Kidney (tissue), 14 donors: ENCODE results near the gene ARMCX2. TPM values are rescaled to one million over a fixed set of nuclear protein-coding genes. Genes with fewer than 3 reads are reported as not detected.

Experiments
- DNase-seq, 5 donors: peaks; one replicate each; pipeline ENCODE4 v3.0.0-alpha.2; 2013 to 2020
- FAIRE-seq: peaks from 2 replicates; lab custom pipeline; 2012; peaks lifted over from hg19 to GRCh38; lab: Jason Lieb, UNC
- H3K27ac ChIP-seq, 2 donors: one replicate each; pipeline ENCODE4 v1.7.0; 2013; ENCODE audit warnings: low read depth in 2 of 2, low read length in 2 of 2, inconsistent platforms in 1 of 2
- H3K27me3 ChIP-seq: one replicate; pipeline ENCODE4 v1.7.1; 2013; ENCODE audit warnings: low read length, inconsistent platforms; ENCODE audit not compliant: control insufficient read depth, insufficient read depth
- H3K36me3 ChIP-seq, 3 donors: one replicate each; pipeline versions ENCODE4 v1.7.0 to v1.7.1; 2013; ENCODE audit warnings: low read length in 3 of 3, control low read depth in 1 of 3, inconsistent platforms in 1 of 3; ENCODE audit not compliant: insufficient read depth in 3 of 3, control insufficient read depth in 2 of 3
- H3K4me1 ChIP-seq, 3 donors: one replicate each; pipeline versions ENCODE4 v1.7.0 to v1.7.1; 2013; ENCODE audit warnings: low read length in 3 of 3, inconsistent platforms in 1 of 3, low read depth in 1 of 3; ENCODE audit not compliant: control insufficient read depth in 2 of 3, insufficient read depth in 2 of 3
- H3K4me3 ChIP-seq, 3 donors: one replicate each; pipeline versions ENCODE4 v1.7.0 to v1.8.1; 2013; ENCODE audit warnings: low read length in 3 of 3, control low read depth in 1 of 3, inconsistent platforms in 1 of 3
- H3K9ac ChIP-seq, 3 donors: one replicate each; pipeline versions ENCODE4 v1.7.0 to v1.7.1; 2013; ENCODE audit warnings: low read length in 3 of 3, control low read depth in 1 of 3, inconsistent platforms in 1 of 3
- H3K9me3 ChIP-seq, 3 donors: one replicate each; pipeline versions ENCODE4 v1.7.0 to v1.7.1; 2013; ENCODE audit warnings: low read length in 3 of 3, control low read depth in 1 of 3, inconsistent platforms in 1 of 3; ENCODE audit not compliant: control insufficient read depth in 2 of 3, insufficient read depth in 1 of 3
- intact Hi-C: fragments of 100-400 bp; cut with DNase I; formaldehyde crosslinking; loops from one replicate; pipeline ENCODE4 v1.11.1; 2022
- polyA plus RNA-seq: library from polyadenylated mRNA; stranded (reverse); fragments of 350-450 nt; fragmentation: Illumina TruSeq; extraction: RNeasy Lipid Tissue Mini Kit (QIAGEN cat#74804); gene quantifications from one replicate; pipeline ENCODE4 v1.2.3, GENCODE V29; 2014; ENCODE audit warnings: low read depth, low replicate concordance; ENCODE audit not compliant: insufficient read depth
- total RNA-seq: library from RNA; stranded (reverse); fragmentation: NEBNext Ultra II Directional; extraction: Animal tissue kit (Norgen Biotek cat#: 25700); gene quantifications from one replicate; pipeline ENCODE4 v1.2.1, GENCODE V29; 2021
- TF ChIP-seq, protein P1 (sequence below): IDR thresholded peaks from 3 replicates; pipeline ENCODE4 v1.5.1; 2012; ENCODE audit warnings: mild to moderate bottlenecking, moderate library complexity, borderline replicate concordance; ENCODE audit not compliant: insufficient read depth; ENCODE audit errors: extremely low read depth
- donor health status: control.
- donor health status: control.
- donor health status: control.
- donor health status: control.
- donor health status: control.
- donor health status: DM: yes; HTN: yes; CAD: no.
- donor health status: Normal renal cell carcinoma (clear cell type).

The ARMCX2 gene
- total and polyA plus RNA-seq, 2 donors from 2014 or later = 38.4 to 44.0 TPM

DNA sequence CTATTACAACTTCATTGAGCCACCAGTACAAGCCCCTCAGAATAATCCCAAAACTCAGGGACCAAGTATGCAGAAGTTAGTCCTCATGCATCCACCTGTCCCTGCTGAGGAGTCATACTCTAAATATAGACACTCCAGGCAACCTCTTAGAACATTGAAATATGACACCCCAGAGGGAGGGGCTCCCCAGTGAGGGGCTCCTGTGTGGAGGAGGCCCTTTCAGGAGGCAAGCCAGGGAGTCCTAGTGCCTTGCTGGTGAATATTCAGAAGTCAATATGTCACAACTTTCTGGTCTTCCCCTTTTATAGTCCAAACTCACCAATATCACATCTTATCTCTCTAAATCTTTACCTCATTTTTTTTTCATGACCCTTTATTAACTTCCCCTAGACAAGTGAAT lies 40.3 kb downstream of the ARMCX2 start:
- Histone ChIP-seq H3K4me3 (no peak overlapping the region), H3K27me3 (no peaks in the 10 kb centered on the region), H3K36me3 (no peaks in the 10 kb centered on the region), H3K9me3 (no peaks in the 10 kb centered on the region), H3K9ac (no peak overlapping the region), H3K4me1 (peaks cover 0 to 3% (median under 1%) of the 10 kb centered on the region in 3 donors), H3K27ac (no peak overlapping the region)
- TF ChIP-seq, protein P1, sequence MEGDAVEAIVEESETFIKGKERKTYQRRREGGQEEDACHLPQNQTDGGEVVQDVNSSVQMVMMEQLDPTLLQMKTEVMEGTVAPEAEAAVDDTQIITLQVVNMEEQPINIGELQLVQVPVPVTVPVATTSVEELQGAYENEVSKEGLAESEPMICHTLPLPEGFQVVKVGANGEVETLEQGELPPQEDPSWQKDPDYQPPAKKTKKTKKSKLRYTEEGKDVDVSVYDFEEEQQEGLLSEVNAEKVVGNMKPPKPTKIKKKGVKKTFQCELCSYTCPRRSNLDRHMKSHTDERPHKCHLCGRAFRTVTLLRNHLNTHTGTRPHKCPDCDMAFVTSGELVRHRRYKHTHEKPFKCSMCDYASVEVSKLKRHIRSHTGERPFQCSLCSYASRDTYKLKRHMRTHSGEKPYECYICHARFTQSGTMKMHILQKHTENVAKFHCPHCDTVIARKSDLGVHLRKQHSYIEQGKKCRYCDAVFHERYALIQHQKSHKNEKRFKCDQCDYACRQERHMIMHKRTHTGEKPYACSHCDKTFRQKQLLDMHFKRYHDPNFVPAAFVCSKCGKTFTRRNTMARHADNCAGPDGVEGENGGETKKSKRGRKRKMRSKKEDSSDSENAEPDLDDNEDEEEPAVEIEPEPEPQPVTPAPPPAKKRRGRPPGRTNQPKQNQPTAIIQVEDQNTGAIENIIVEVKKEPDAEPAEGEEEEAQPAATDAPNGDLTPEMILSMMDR = no peak
- intact Hi-C loops = no loop called here
- FAIRE-seq (no peak), DNase-seq (peak in 4 of 5 donors; percentile 49 to 75 (median 58))

DNA sequence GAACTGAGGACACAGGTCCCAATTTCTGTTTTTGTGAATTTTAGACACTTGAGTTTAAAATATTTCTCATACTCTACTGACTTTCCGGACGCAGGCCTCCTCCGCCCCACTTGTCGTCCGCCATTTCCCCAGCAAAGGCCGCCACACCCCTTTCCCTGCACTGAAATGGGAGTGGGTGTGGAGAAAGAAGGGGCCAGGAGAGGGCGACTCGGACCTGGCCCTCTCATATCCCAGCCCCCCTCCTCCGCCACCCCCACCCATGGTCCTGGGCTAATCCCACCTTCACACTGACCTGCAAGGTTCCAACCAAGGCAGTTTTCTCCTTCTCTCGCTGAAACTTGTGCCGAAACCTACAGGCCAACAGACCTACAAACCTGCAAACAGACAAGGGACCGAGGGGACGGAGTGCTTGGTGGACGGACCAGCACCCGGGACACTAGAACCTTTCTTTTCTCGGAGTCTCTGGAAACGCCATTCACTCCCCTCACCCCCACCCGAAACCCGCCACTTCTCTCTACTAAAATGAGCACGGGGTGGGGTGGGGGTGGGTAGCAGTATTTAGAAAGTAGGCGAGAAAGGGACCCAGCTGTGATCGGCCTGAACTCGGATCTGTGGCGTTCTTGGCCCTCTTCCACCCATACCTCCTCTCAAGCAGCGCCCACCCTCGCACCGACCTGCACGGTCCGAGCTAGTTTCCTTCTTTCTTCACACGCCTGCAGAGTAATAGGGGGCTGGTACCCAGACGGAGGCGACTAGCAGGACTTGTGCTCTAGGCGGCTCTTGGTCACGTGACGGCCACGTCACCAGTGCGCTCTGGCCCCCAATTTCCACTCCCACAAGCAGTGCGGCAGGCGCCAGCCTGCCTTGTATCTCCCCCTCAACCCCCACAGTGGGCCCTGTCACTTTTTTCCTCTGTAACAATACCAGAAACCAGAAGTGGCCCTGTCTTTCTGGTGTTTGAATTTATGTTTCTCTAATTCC lies 42.1 kb downstream of the ARMCX2 start, which contains the start of gene ARMCX6:
Gene ARMCX6 (minus strand): TSS at position 790 of the 981 bp plus-strand sequence. CDS start 1,380 bp downstream, outside the sequence.
- intact Hi-C loops = no loop called here
- H3K4me1 ChIP-seq = peaks cover 0 to 3% (median 0%) of the 10 kb centered on the region in 3 donors
- TF ChIP-seq, protein P1 = peak; percentile 15
- H3K9me3 ChIP-seq = no peaks in the 10 kb centered on the region
- peak within 1 kb of the TSS; percentile 73 to 74 for H3K27ac ChIP-seq
- H3K9ac ChIP-seq = peak within 1 kb of the TSS; percentile 73 to 85 (median 78)
- FAIRE-seq = no peak
- H3K36me3 ChIP-seq = no peaks in the 10 kb centered on the region
- peak; percentile 84 to 92 (median 88) for DNase-seq
- H3K27me3 ChIP-seq = no peaks in the 10 kb centered on the region
- H3K4me3 ChIP-seq = peak within 1 kb of the TSS; percentile 76 to 89 (median 86)

DNA sequence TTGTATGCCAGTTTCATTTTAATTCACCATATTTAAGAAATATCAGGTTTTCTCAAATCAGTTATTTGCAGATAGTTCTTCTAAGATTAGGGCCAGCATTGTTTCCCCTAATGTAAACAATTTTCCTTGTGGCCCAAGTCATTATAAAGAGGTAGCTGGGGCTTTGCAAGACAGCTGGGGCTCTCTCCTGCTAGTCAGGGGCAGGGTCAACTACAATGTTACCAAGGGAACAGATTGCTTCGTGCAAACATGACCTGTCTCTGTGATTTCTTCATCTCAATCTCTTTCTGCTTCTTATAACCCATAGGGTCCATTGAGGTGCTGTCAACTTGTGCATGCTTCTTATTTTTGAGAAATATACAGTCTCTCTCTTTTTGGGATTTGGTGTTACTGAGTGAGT lies 53.9 kb downstream of the ARMCX2 start:
- Histone ChIP-seq H3K27ac (no peak overlapping the region), H3K36me3 (no peaks in the 10 kb centered on the region), H3K4me1 (no peaks in the 10 kb centered on the region), H3K27me3 (no peaks in the 10 kb centered on the region), H3K9me3 (no peaks in the 10 kb centered on the region), H3K9ac (no peak overlapping the region), H3K4me3 (no peak overlapping the region)
- TF ChIP-seq, protein P1 = no peak
- DNase-seq (no peak), FAIRE-seq (no peak)
- intact Hi-C loops = no loop called here

Other genes starting within 250 kb of the ARMCX2 start
- 16.0 TPM for gene ARMCX4, start 174.4 kb downstream of the ARMCX2 start, total RNA-seq
- gene ARMCX4, start 174.4 kb downstream of the ARMCX2 start, polyA plus RNA-seq = 6.5 TPM
- gene ARMCX1, start 109.3 kb downstream of the ARMCX2 start, total RNA-seq = 15.6 TPM
- gene ARMCX1, start 109.3 kb downstream of the ARMCX2 start, polyA plus RNA-seq = 20.3 TPM
- 39.1 TPM for gene ARMCX6, start 41.9 kb downstream of the ARMCX2 start, total RNA-seq
- gene ARMCX6, start 41.9 kb downstream of the ARMCX2 start, polyA plus RNA-seq = 61.7 TPM
- gene ARMCX3, start 36.7 kb downstream of the ARMCX2 start, total RNA-seq = 58.1 TPM
- gene ARMCX3, start 36.7 kb downstream of the ARMCX2 start, polyA plus RNA-seq = 38.6 TPM